Right lobe of liver (tissue), 6 donors: ENCODE data around the gene HOXB5. TPM values are rescaled to one million over a fixed set of nuclear protein-coding genes. Genes with fewer than 3 reads are reported as not detected.

Experiments
- ATAC-seq, 4 donors: fragments of 200-7000 bp; cut with Tn5 transposase; one replicate each; pipeline ENCODE4 v1.9.1; 2020; ENCODE audit warnings: mild to moderate bottlenecking in 4 of 4, moderate library complexity in 4 of 4
- DNase-seq, 3 donors: peaks; one replicate each; pipeline ENCODE4 v3.0.0-alpha.2; 2020
- H3K27ac ChIP-seq, 3 donors: fragments of 200-600 bp; one replicate each; pipeline ENCODE4 v1.8.0; 2022
- H3K27me3 ChIP-seq, 2 donors: fragments of 200-600 bp; one replicate each; pipeline ENCODE4 v1.8.0; 2022
- H3K36me3 ChIP-seq, 4 donors: fragments of 200-600 bp; sonication (generic) in 1 of 4; one replicate each; pipeline versions ENCODE4 v1.5.1 to v1.8.0; 2017 to 2022; ENCODE audit warnings: control low read depth in 1 of 4
- H3K4me1 ChIP-seq, 4 donors: fragments of 200-600 bp; sonication (generic) in 1 of 4; one replicate each; pipeline versions ENCODE4 v1.5.1 to v1.8.0; 2017 to 2022; ENCODE audit warnings: control low read depth in 1 of 4
- H3K4me3 ChIP-seq, 3 donors: fragments of 200-600 bp; one replicate each; pipeline ENCODE4 v1.8.0; 2022
- H3K9me3 ChIP-seq, 4 donors: fragments of 200-600 bp; sonication (generic) in 1 of 4; one replicate each; pipeline versions ENCODE4 v1.5.1 to v1.8.0; 2017 to 2022; ENCODE audit warnings: control low read depth in 1 of 4
- POLR2A ChIP-seq: fragments of 450-650 bp; IDR thresholded peaks from one replicate; pipeline ENCODE4 v1.6.1; 2017; ENCODE audit warnings: antibody characterized with exemption, mild to moderate bottlenecking
- whole genome bisulfite sequencing: methylation state at CpG from one replicate; pipeline ENCODE4 v1.1.6; 2018; ENCODE audit warnings: low coverage, low lambda C conversion rate; ENCODE audit not compliant: insufficient coverage; ENCODE audit errors: missing lambda C conversion rate; 5-methylcytosine and 5-hydroxymethylcytosine counted together
- intact Hi-C, 2 donors: fragments of 100-400 bp; cut with DNase I; formaldehyde crosslinking; loops; one replicate each; pipeline versions ENCODE4 v1.11.2 to v1.14.1; 2022
- total RNA-seq, 6 experiments: library from RNA; depleted of rRNA in 2 of 6; stranded (reverse); fragments of >200 nt in 2 of 6; fragmentation: NEBNext Ultra II Directional in 3 of 6; extraction: Animal tissue kit (Norgen Biotek cat#: 25700) in 3 of 6; gene quantifications; one replicate each; pipeline versions ENCODE4 v1.1.0 to v1.2.4, GENCODE V29; 2016 to 2023
- TF ChIP-seq, protein P1 (sequence below), 4 donors: fragments of 200-600 bp in 3 of 4; fragments of 450-650 bp in 1 of 4; IDR thresholded peaks; one replicate each; pipeline versions ENCODE4 v1.5.1 to v1.8.0; 2016 to 2022; ENCODE audit warnings: antibody characterized with exemption in 4 of 4, mild to moderate bottlenecking in 2 of 4
- donor health status: DM: no; HTN: yes; CAD: no.
- donor health status: DM: no; HTN: no; CAD: no.
- donor health status: DM: no; HTN: no; CAD: no.
- donor health status: DM: no; HTN: yes; CAD: no.
- donor health status: DM: no; HTN: yes; CAD: no.

HOXB5 gene
- total RNA-seq, 6 experiments from 2014 or later, result 0.11 to 0.29 (median 0.19) TPM; not detected in 1

DNA sequence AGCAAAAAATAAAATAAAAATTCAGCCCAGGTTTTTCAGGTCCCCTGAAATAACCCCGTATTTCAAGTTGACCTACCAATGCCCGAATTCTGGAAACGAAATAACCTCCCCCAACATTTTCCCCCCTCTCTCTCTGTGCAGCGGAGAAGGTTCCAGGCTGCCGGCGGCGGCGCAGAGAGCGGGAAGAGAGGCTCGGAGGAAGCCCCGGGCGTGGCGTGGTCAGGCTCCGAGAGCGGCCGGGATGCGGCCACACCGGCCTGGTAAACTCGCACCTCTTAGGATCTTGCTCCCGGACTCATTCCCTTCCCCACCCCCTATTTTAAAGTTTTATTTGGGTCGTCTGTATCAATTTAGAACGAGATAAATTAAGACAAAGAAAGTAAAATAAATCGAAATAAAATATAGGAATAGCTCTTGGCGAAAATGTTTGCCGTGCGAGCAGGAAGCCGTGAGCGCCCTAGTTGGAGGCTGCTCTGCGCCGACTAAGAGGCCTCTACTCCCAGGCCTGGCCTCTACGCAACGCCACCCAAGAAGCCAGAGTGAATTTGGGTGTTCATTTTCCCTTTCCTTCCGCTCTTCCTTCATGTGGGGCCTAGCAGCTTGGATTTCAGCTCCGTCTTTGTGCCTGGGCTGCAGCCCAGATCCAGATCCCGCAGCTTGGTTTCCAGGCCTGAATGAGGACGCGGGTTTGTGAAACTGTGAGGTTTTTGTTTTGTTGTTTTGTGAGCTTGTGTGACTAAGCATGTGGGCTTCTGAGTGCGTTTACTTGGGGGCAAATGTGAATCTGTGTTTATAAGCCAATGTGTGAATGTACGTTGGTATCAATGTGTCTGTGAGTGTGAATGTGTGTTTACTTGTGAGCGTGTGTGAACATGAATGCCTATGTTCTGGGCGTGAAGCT lies 12.7 kb upstream of the HOXB5 start:
- Histone ChIP-seq H3K4me1 (peaks cover 0 to 23% (median 2%) of the 10 kb centered on the region in 4 donors), H3K4me3 (no peak overlapping the region), H3K27me3 (peaks cover 20 to 80% of the 10 kb centered on the region in 2 donors), H3K36me3 (no peaks in the 10 kb centered on the region), H3K27ac (no peak overlapping the region), H3K9me3 (no peaks in the 10 kb centered on the region)
- intact Hi-C loops, result no loop called here
- no peak for TF ChIP-seq POLR2A
- TF ChIP-seq, protein P1, sequence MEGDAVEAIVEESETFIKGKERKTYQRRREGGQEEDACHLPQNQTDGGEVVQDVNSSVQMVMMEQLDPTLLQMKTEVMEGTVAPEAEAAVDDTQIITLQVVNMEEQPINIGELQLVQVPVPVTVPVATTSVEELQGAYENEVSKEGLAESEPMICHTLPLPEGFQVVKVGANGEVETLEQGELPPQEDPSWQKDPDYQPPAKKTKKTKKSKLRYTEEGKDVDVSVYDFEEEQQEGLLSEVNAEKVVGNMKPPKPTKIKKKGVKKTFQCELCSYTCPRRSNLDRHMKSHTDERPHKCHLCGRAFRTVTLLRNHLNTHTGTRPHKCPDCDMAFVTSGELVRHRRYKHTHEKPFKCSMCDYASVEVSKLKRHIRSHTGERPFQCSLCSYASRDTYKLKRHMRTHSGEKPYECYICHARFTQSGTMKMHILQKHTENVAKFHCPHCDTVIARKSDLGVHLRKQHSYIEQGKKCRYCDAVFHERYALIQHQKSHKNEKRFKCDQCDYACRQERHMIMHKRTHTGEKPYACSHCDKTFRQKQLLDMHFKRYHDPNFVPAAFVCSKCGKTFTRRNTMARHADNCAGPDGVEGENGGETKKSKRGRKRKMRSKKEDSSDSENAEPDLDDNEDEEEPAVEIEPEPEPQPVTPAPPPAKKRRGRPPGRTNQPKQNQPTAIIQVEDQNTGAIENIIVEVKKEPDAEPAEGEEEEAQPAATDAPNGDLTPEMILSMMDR (IDR thresholded peaks at IDR 0.05), result no peak
- ATAC-seq (no peak), DNase-seq (no peak)
- WGBS, result 35% methylated on average over 35 of the region's 41 CpGs

DNA sequence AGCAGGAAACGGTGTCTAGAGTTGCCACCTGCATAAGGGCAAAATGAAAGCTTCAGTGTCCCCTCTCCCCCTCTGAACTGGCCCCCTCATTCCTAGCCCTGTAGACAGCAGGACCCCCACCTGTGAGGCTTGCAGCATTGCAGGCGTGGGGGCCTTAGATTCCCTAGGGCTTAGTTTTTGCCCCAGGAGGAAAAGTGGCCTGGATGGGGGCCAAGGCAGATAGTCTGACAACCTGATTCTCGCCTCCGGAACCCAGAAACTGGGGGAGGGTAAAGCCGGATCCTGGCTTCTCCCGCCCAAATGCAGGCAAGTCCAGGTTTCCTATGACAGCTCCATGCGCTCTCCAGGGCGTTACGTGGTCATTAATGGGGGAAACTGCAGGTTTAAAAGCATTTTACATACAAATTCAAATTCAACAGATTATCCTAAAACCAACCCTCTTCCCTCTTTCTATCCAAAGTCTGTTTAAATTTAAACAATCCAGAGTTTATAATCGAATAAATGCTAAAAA lies 11.9 kb upstream of the HOXB5 start:
- H3K27ac ChIP-seq, result no peak overlapping the region
- WGBS, result 24% methylated on average over 8 of the region's 10 CpGs
- TF ChIP-seq POLR2A, result no peak
- TF ChIP-seq, protein P1 (IDR thresholded peaks at IDR 0.05), result no peak
- ATAC-seq, result no peak
- DNase-seq, result no peak
- H3K36me3 ChIP-seq, result no peaks in the 10 kb centered on the region
- H3K9me3 ChIP-seq, result no peaks in the 10 kb centered on the region
- H3K4me1 ChIP-seq, result peaks cover 0 to 18% (median 0%) of the 10 kb centered on the region in 4 donors
- H3K27me3 ChIP-seq, result peaks cover 13 to 75% of the 10 kb centered on the region in 2 donors
- intact Hi-C loops, result no loop called here
- no peak overlapping the region for H3K4me3 ChIP-seq

DNA sequence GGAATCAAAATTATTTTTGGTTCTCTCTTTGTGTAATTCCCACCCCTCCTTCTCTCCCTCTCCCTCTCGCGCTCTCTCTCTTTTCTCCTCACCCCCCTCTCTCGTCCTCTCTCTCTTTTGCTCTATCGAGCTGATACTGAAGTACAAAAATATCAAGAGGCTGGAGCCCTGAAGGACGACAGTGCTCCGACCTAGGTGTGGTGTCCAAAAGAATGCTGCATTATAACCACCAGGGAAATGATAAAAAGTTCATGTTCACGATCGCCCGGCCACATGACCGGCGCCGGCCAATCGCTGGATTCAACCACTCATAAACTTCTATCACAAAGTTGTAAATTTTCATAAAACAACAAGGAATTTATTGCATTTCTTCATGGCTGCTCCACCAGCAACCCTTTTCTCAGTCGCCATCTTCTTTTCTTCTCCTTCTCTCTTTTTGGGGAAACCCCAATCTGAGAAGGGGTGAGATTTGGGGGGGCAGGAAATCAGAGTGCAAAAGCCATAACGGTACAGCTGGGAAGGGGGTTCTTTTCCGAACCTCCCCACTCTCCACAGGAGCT lies 11.3 kb upstream of the HOXB5 start, which contains the start of gene HOXB6:
Gene HOXB6 (minus strand): TSS at position 217 of the 560 bp plus-strand sequence. CDS start 6,836 bp downstream, outside the sequence.
- DNase-seq, result no peak
- H3K27ac ChIP-seq, result no peak within 1 kb of the TSS
- H3K27me3 ChIP-seq, result peaks cover 10 to 69% of the 10 kb centered on the region in 2 donors
- H3K4me3 ChIP-seq, result no peak within 1 kb of the TSS
- intact Hi-C loops, result no loop called here
- no peaks in the 10 kb centered on the region for H3K36me3 ChIP-seq
- no peaks in the 10 kb centered on the region for H3K9me3 ChIP-seq
- H3K4me1 ChIP-seq, result peaks cover 0 to 14% (median 0%) of the 10 kb centered on the region in 4 donors
- 14% methylated on average over 16 of the region's 16 CpGs for WGBS
- ATAC-seq, result no peak
- TF ChIP-seq, protein P1 (IDR thresholded peaks at IDR 0.05), result no peak
- TF ChIP-seq POLR2A, result no peak

DNA sequence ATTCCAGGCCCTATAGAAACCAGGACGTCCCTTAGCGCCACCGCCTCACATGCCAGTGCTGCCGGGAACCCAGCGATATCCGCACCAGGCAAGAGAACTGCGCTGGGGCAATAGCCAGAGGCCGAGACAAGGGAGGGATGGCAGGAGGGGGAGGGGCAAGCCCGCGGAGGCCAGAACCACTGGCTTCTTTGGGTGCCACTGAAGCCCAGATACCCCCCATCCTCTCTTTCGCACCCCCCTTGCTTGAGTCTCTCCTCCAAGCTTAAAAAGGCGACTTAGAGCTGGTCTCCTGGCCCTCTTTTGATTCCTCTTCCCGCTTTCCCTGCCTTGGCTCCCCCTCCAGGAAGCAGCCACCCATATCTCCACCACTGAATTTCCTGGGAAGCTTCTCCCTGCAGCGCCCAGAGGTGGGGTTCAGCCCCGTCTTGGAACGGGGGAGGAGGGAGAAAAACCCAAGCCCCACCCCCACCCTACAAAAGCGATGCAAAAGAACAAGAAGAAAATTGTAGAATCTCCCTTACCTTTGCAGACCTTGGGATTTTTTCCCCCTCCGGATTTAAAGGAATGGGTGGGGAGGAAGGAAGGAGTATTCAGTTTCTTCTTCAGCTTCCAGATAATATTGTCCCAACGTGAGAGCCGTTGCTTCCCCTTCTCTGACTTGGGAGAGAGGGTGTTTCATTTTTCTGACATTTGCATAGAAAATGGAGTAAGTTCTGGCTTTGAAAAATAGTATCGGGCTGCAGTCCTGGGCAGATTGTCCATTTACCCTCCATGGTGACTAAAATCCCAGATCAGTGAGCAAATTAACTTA lies 10.6 kb upstream of the HOXB5 start:
- Histone ChIP-seq H3K4me3 (no peak overlapping the region), H3K9me3 (no peaks in the 10 kb centered on the region), H3K27me3 (peaks cover 10 to 70% of the 10 kb centered on the region in 2 donors), H3K4me1 (peaks cover 0 to 14% (median 0%) of the 10 kb centered on the region in 4 donors), H3K27ac (no peak overlapping the region), H3K36me3 (no peaks in the 10 kb centered on the region)
- 15% methylated on average over 16 of the region's 21 CpGs for WGBS
- intact Hi-C loops, result no loop called here
- TF ChIP-seq, protein P1 (IDR thresholded peaks at IDR 0.05), result no peak
- no peak for TF ChIP-seq POLR2A
- DNase-seq (no peak), ATAC-seq (no peak)
